ENCODE data around the gene CCDC157. TPM values are rescaled to one million over a fixed set of nuclear protein-coding genes. Genes with fewer than 3 reads are reported as not detected.
A peak's percentile ranks its signal among the peaks of the same experiment; 100 is the strongest.

The CCDC157 gene
- total and polyA plus RNA-seq, 9 of the 15 experiments (the other 6 are each of a cell fraction or from before 2014, with no cell fraction given), result 0.04 to 1.3 (median 0.68) TPM

DNA sequence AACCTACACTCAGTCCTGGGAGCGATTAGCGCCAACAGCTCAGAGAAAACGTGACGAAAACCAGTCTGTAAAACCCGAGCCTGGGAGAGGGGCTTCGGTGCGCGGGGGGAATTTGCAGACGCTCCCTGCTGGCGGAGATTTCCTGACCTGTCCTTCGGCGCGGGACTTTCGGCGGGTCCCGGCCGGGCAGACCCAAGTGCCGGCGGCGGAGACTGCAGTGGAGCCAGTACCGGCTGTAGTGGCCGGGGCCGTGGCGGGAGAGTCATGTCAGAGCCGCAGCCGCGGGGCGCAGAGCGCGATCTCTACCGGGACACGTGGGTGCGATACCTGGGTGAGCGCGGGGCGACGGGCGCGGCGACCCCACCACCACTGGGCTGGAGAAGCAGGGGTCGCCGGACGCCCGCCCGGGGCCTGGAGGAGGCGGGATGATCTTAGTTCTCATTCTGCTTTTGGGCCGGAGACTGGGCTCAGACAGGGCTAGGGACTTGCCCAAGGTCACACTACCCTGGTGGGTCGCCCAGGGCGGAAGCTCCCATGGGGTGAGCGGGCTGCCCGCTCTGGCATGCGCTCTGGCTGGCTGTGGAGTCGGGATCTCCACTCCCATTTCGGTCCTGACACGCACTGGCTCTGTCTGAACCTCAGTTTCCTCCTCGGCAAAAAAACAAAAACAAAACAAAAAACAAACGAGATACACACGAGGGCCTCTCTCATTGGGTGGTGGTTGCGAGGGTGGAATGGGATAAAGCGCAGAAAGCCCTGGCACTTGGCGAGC is 69.0 kb downstream of the CCDC157 start, which contains the start of gene MTFP1 (continued):
- TF ChIP-seq PHF21A (IDR thresholded peaks at IDR 0.05; ENCODE audit: borderline replicate concordance, low read depth) (0 out of 2 replicates have a peak, but pooled peaks have one; percentile 19), MEF2D (tag; conservative IDR thresholded peaks at IDR 0.05; ENCODE audit: low read depth) (no peak), POLR3G (IDR thresholded peaks at IDR 0.05; ENCODE audit: extremely low read depth, insufficient read length, insufficient replicate concordance) (no peak), GATA2 (CRISPR knock-in tag; IDR thresholded peaks at IDR 0.05) (no peak), ZBTB7A (IDR thresholded peaks at IDR 0.05; ENCODE audit: borderline replicate concordance, control insufficient read depth, low read depth, low read length) (peak; percentile 99; the same call in 1 of the 2 replicates), NR2F6 (CRISPR knock-in tag; IDR thresholded peaks at IDR 0.05) (no peak), ZEB2 (IDR thresholded peaks at IDR 0.05) (no peak), XRCC3 (IDR thresholded peaks at IDR 0.05) (no peak), ZNF134 (CRISPR knock-in tag; conservative IDR thresholded peaks at IDR 0.05) (no peak; the same call in 1 of the 2 replicates), HDGF (IDR thresholded peaks at IDR 0.05) (no peak), HINFP (tag; conservative IDR thresholded peaks at IDR 0.05; ENCODE audit: low read depth) (no peak), CBX3 (IDR thresholded peaks at IDR 0.05; ENCODE audit: borderline replicate concordance in 1 of 2, low read length in 2 of 2) (peak in 1 of 2 experiments; percentile 23; a peak in 1 of 3 replicates), ZNF212 (CRISPR knock-in tag; IDR thresholded peaks at IDR 0.05) (no peak), ATF6 (CRISPR knock-in tag; IDR thresholded peaks at IDR 0.05) (no peak), HCFC1 (IDR thresholded peaks at IDR 0.05; ENCODE audit: low read depth, low read length) (no peak), RBM25 (IDR thresholded peaks at IDR 0.05; ENCODE audit: low read depth, low read length, severe bottlenecking) (no peak)
- TF ChIP-seq, protein P1, sequence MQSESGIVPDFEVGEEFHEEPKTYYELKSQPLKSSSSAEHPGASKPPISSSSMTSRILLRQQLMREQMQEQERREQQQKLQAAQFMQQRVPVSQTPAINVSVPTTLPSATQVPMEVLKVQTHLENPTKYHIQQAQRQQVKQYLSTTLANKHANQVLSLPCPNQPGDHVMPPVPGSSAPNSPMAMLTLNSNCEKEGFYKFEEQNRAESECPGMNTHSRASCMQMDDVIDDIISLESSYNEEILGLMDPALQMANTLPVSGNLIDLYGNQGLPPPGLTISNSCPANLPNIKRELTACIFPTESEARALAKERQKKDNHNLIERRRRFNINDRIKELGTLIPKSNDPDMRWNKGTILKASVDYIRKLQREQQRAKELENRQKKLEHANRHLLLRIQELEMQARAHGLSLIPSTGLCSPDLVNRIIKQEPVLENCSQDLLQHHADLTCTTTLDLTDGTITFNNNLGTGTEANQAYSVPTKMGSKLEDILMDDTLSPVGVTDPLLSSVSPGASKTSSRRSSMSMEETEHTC (IDR thresholded peaks at IDR 0.05), result no peak
- TF ChIP-seq, protein P2, sequence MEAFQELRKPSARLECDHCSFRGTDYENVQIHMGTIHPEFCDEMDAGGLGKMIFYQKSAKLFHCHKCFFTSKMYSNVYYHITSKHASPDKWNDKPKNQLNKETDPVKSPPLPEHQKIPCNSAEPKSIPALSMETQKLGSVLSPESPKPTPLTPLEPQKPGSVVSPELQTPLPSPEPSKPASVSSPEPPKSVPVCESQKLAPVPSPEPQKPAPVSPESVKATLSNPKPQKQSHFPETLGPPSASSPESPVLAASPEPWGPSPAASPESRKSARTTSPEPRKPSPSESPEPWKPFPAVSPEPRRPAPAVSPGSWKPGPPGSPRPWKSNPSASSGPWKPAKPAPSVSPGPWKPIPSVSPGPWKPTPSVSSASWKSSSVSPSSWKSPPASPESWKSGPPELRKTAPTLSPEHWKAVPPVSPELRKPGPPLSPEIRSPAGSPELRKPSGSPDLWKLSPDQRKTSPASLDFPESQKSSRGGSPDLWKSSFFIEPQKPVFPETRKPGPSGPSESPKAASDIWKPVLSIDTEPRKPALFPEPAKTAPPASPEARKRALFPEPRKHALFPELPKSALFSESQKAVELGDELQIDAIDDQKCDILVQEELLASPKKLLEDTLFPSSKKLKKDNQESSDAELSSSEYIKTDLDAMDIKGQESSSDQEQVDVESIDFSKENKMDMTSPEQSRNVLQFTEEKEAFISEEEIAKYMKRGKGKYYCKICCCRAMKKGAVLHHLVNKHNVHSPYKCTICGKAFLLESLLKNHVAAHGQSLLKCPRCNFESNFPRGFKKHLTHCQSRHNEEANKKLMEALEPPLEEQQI (IDR thresholded peaks at IDR 0.05), result no peak
- TF ChIP-seq, protein P3, sequence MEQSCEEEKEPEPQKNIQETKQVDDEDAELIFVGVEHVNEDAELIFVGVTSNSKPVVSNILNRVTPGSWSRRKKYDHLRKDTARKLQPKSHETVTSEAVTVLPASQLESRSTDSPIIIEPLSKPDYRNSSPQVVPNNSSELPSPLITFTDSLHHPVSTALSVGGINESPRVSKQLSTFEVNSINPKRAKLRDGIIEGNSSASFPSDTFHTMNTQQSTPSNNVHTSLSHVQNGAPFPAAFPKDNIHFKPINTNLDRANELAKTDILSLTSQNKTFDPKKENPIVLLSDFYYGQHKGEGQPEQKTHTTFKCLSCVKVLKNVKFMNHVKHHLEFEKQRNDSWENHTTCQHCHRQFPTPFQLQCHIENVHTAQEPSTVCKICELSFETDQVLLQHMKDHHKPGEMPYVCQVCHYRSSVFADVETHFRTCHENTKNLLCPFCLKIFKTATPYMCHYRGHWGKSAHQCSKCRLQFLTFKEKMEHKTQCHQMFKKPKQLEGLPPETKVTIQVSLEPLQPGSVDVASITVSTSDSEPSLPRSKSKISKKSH (CRISPR knock-in tag; IDR thresholded peaks at IDR 0.05), result no peak
